Spleen (tissue), 7 donors: ENCODE data around the gene OR2M4.

Experiments
- POLR2A ChIP-seq, 3 donors: fragments of 450-650 bp; IDR thresholded peaks; one replicate each; pipeline ENCODE4 v1.5.1; 2017; ENCODE audit warnings: antibody characterized with exemption in 3 of 3, mild to moderate bottlenecking in 1 of 3
- POLR2AphosphoS5 ChIP-seq, 3 donors: sonication (generic); formaldehyde crosslinking; IDR thresholded peaks; one replicate each; pipeline ENCODE4 v1.5.1; 2017; ENCODE audit warnings: antibody characterized with exemption in 3 of 3
- TF ChIP-seq, protein P1 (sequence below), 11 experiments: fragments of 200-600 bp in 7 of 11; fragments of 450-650 bp in 4 of 11; sonication (generic) in 4 of 11; IDR thresholded peaks in 8 of 11; conservative IDR thresholded peaks in 3 of 11; 1 replicate in 7 of 11; 2 replicates in 4 of 11; pipeline versions ENCODE4 v1.4.0 to v1.8.0; 2016 to 2021; ENCODE audit warnings: antibody characterized with exemption in 11 of 11, inconsistent platforms in 4 of 11, mild to moderate bottlenecking in 1 of 11
- donor health status: DM: no; HTN: no; CAD: no; lungs with moderate emphysema.
- donor health status: DM: no; HTN: no; CAD: no.
- donor health status: DM: no; HTN: no; CAD: no.

GRCh38 chr1:248229360-248229908 is 1.8 kb upstream of the OR2M4 start:
- TF ChIP-seq, protein P1, sequence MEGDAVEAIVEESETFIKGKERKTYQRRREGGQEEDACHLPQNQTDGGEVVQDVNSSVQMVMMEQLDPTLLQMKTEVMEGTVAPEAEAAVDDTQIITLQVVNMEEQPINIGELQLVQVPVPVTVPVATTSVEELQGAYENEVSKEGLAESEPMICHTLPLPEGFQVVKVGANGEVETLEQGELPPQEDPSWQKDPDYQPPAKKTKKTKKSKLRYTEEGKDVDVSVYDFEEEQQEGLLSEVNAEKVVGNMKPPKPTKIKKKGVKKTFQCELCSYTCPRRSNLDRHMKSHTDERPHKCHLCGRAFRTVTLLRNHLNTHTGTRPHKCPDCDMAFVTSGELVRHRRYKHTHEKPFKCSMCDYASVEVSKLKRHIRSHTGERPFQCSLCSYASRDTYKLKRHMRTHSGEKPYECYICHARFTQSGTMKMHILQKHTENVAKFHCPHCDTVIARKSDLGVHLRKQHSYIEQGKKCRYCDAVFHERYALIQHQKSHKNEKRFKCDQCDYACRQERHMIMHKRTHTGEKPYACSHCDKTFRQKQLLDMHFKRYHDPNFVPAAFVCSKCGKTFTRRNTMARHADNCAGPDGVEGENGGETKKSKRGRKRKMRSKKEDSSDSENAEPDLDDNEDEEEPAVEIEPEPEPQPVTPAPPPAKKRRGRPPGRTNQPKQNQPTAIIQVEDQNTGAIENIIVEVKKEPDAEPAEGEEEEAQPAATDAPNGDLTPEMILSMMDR (IDR thresholded peaks at IDR 0.05 in 8 of 11, conservative IDR thresholded peaks at IDR 0.05 in 3 of 11) = no peak
- TF ChIP-seq POLR2AphosphoS5 (IDR thresholded peaks at IDR 0.05) = no peak
- TF ChIP-seq POLR2A (IDR thresholded peaks at IDR 0.05) = no peak
